MM.1S (cell line): ENCODE measurements around the gene CHD9NB.

Source experiments
- EZH2 ChIP-seq: fragments of 300-600 bp; sonication (generic); optimal IDR thresholded peaks from 2 replicates; pipeline ENCODE3; 2017; ENCODE audit warnings: low read depth, mild to moderate bottlenecking, antibody characterized with exemption, low read length, mixed read lengths
- EZH2phosphoT487 ChIP-seq: fragments of 300-600 bp; sonication (generic); IDR thresholded peaks from 2 replicates; pipeline ENCODE4 v1.6.1; 2018; ENCODE audit warnings: antibody characterized with exemption, low read length
- TF ChIP-seq, protein P1 (sequence below): fragments of 300-600 bp; sonication (generic); IDR thresholded peaks from 2 replicates; pipeline ENCODE4 v1.5.1; 2016; ENCODE audit warnings: antibody characterized with exemption, low read length, mixed read lengths

DNA sequence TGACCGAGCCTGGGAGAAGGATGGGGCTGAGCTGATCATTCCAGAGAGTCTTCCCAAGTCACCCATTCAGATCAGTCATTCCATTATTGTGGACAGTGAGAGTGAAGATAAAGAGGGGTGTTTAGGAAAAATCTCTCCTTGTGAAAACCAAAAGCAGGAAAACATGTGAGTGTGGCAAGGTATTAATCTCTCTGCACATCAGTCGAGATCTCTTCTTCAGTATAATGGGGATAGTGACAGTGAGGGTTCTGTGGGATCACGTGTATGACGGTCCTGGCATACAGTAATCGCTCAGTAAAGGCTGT is 37.5 kb upstream of the CHD9NB start:
- TF ChIP-seq, protein P1, sequence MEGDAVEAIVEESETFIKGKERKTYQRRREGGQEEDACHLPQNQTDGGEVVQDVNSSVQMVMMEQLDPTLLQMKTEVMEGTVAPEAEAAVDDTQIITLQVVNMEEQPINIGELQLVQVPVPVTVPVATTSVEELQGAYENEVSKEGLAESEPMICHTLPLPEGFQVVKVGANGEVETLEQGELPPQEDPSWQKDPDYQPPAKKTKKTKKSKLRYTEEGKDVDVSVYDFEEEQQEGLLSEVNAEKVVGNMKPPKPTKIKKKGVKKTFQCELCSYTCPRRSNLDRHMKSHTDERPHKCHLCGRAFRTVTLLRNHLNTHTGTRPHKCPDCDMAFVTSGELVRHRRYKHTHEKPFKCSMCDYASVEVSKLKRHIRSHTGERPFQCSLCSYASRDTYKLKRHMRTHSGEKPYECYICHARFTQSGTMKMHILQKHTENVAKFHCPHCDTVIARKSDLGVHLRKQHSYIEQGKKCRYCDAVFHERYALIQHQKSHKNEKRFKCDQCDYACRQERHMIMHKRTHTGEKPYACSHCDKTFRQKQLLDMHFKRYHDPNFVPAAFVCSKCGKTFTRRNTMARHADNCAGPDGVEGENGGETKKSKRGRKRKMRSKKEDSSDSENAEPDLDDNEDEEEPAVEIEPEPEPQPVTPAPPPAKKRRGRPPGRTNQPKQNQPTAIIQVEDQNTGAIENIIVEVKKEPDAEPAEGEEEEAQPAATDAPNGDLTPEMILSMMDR = no peak
- TF ChIP-seq EZH2 = no peak
- TF ChIP-seq EZH2phosphoT487 = no peak
